ENCODE data around the gene PSMF1. TPM values are rescaled to one million over a fixed set of nuclear protein-coding genes. Genes with fewer than 3 reads are reported as not detected.
A peak's percentile ranks its signal among the peaks of the same experiment; 100 is the strongest.

PSMF1 gene
- total and polyA plus RNA-seq, 2 of the 13 experiments (the other 11 are each of a cell fraction or from before 2014, with no cell fraction given), result 82.5 to 86.0 TPM

DNA sequence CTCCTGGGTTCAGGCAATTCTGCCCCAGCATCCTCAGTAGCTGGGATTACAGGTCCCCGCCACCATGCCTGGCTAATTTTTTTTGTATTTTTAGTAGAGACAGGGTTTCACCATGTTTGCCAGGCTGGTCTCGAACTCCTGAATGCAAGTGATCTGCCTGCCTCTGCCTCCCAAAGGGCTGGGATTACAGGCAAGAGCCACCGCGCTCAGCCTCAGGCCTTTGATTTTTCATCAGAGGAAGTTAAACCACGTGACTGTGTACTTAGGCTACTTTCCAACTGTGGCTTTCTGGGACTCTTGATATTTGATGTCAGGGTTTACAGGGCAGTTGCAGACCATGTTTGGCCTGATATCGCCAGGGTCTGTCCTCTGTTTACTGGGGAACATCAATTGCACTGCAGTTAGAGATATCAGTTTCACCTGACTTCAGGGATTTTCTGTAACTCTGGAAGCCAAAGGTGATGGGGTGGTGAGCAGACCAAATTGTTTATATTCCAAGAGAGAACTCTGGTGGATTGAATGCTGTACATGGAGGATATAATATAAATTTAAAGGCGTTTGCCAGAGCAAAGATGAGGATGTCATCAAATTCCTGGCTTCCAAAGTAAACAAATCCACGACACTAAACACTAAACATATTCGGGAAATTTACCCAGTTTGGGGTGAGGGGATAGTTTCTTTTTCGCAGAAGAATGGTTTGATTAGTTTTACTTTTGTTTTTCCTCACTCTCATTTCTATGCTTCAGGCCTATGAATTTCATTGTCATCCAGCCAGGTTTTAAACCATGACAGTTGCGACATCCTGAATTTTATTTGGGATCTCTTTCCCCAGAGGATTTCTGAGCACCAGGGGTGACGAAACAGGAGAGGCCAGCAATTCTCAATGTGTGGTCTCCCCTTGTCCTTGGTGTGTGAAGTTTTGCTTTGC, 4.2 kb downstream of the PSMF1 start:
- Histone ChIP-seq H3K4me2 (ENCODE audit: low read depth, low read length) (peak overlapping the region; percentile 98), H3K9me3 (ENCODE audit: low read length) (no peaks in the 10 kb centered on the region), H3K4me1 (ENCODE audit: insufficient read depth, low read length) (peaks cover 61% of the 10 kb centered on the region), H2AFZ (ENCODE audit: low read length) (no peak overlapping the region), H3K9ac (ENCODE audit: insufficient read depth, low read depth, low read length) (peak overlapping the region; percentile 95), H4K20me1 (ENCODE audit: insufficient read depth, low read length) (peaks cover 32% of the 10 kb centered on the region), H3K27ac (ENCODE audit: extremely low read length, insufficient read depth, low read length) (peak overlapping the region; percentile 73), H3K4me3 (replicated peaks in 1 of 3; ENCODE audit: insufficient read depth in 1 of 3, low read depth in 2 of 3, low read length in 3 of 3) (peak overlapping the region; percentile 16 to 36 (median 34); a peak in 4 of 6 replicates), H3K27me3 (ENCODE audit: control insufficient read depth in 1 of 2, insufficient read depth in 2 of 2, low read length in 2 of 2) (no peaks in the 10 kb centered on the region; a peak in 1 of 5 replicates), H3K36me3 (replicated peaks in 1 of 2; ENCODE audit: control insufficient read depth in 1 of 2, insufficient read depth in 2 of 2, low read length in 2 of 2) (peaks cover 24 to 56% of the 10 kb centered on the region in 2 experiments), H3K79me2 (ENCODE audit: insufficient read depth, low read length) (peaks cover 67% of the 10 kb centered on the region)
- CTCF ChIA-PET (ENCODE audit: low intra/inter-chr PET ratio, low total read pairs), result no interaction called here
- peak; percentile 73 for ATAC-seq
- in situ Hi-C loops (cut with HindIII; ENCODE audit: extremely low pct_ligation_motif_present, low pct_unique_long_range_greater_than_20kb) (no loop called here), intact Hi-C loops (cut with micrococcal nuclease; ENCODE audit: unreplicated experiment) (loop anchor here (2.0 to 5.0 kb wide), 2 partner anchors 90 to 105 kb away; partner anchors contain the start of gene RAD21L1)
- FAIRE-seq, result peak; percentile 92
- no TSS peak for BruUV-seq (replicated peaks)
- 22% methylated on average over 12 of the region's 12 CpGs for WGBS (ENCODE audit: low lambda C conversion rate)
- POLR2A ChIA-PET, result interaction anchor here (0.7 kb wide), 1 partner anchor 146 kb away, joined by 5 read pairs; no protein-coding TSS in a partner anchor
- DNase-seq (ENCODE audit: low spot score), result peak; percentile 99
- no peak for TF ChIP-seq ZBTB7A (CRISPR knock-in tag; IDR thresholded peaks at IDR 0.05)
- TF ChIP-seq XRCC5 (optimal IDR thresholded peaks at IDR 0.05; ENCODE audit: low read length), result peak; percentile 36
- TF ChIP-seq ZNF709 (CRISPR knock-in tag; IDR thresholded peaks at IDR 0.05), result peak; percentile 66; the same call in 1 of the 2 replicates
- TF ChIP-seq, protein P1, sequence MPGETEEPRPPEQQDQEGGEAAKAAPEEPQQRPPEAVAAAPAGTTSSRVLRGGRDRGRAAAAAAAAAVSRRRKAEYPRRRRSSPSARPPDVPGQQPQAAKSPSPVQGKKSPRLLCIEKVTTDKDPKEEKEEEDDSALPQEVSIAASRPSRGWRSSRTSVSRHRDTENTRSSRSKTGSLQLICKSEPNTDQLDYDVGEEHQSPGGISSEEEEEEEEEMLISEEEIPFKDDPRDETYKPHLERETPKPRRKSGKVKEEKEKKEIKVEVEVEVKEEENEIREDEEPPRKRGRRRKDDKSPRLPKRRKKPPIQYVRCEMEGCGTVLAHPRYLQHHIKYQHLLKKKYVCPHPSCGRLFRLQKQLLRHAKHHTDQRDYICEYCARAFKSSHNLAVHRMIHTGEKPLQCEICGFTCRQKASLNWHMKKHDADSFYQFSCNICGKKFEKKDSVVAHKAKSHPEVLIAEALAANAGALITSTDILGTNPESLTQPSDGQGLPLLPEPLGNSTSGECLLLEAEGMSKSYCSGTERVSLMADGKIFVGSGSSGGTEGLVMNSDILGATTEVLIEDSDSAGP (CRISPR knock-in tag; IDR thresholded peaks at IDR 0.05; ENCODE audit: borderline replicate concordance), result peak; percentile 49; the same call in 1 of the 2 replicates
- TF ChIP-seq REPIN1 (CRISPR knock-in tag; IDR thresholded peaks at IDR 0.05; ENCODE audit: borderline replicate concordance, low read depth), result peak; percentile 75; the same call in 1 of the 2 replicates
- TF ChIP-seq ZNF781 (CRISPR knock-in tag; IDR thresholded peaks at IDR 0.05; ENCODE audit: borderline replicate concordance, not compliant biosample characterization), result peak; percentile 51
- TF ChIP-seq ISL2 (CRISPR knock-in tag; IDR thresholded peaks at IDR 0.05), result peak; percentile 89
- peak; percentile 59; the same call in 1 of the 2 replicates for TF ChIP-seq ZBTB42 (CRISPR knock-in tag; IDR thresholded peaks at IDR 0.05)
- peak; percentile 96 for TF ChIP-seq HDAC2 (CRISPR knock-in tag; IDR thresholded peaks at IDR 0.05)
- TF ChIP-seq, protein P2, sequence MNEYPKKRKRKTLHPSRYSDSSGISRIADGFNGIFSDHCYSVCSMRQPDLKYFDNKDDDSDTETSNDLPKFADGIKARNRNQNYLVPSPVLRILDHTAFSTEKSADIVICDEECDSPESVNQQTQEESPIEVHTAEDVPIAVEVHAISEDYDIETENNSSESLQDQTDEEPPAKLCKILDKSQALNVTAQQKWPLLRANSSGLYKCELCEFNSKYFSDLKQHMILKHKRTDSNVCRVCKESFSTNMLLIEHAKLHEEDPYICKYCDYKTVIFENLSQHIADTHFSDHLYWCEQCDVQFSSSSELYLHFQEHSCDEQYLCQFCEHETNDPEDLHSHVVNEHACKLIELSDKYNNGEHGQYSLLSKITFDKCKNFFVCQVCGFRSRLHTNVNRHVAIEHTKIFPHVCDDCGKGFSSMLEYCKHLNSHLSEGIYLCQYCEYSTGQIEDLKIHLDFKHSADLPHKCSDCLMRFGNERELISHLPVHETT (CRISPR knock-in tag; conservative IDR thresholded peaks at IDR 0.05), result 0 out of 2 replicates have a peak, but pooled peaks have one; percentile 24
- peak; percentile 92 for TF ChIP-seq ZNF501 (CRISPR knock-in tag; IDR thresholded peaks at IDR 0.05)
- TF ChIP-seq, protein P3, sequence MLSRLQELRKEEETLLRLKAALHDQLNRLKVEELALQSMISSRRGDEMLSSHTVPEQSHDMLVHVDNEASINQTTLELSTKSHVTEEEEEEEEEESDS (CRISPR knock-in tag; IDR thresholded peaks at IDR 0.05; ENCODE audit: borderline replicate concordance), result no peak
- TF ChIP-seq KDM2A (CRISPR knock-in tag; IDR thresholded peaks at IDR 0.05; ENCODE audit: borderline replicate concordance, low read depth), result 0 out of 2 replicates have a peak, but pooled peaks have one; percentile 18
- no peak for TF ChIP-seq ZNF768 (CRISPR knock-in tag; IDR thresholded peaks at IDR 0.05)
- peak; percentile 63 for TF ChIP-seq ZNF567 (CRISPR knock-in tag; IDR thresholded peaks at IDR 0.05; ENCODE audit: borderline replicate concordance)
- peak; percentile 95 for TF ChIP-seq ZNF431 (CRISPR knock-in tag; IDR thresholded peaks at IDR 0.05; ENCODE audit: borderline replicate concordance, low read depth)
- TF ChIP-seq ZNF614 (CRISPR knock-in tag; IDR thresholded peaks at IDR 0.05; ENCODE audit: borderline replicate concordance), result peak; percentile 86
- TF ChIP-seq, protein P4, sequence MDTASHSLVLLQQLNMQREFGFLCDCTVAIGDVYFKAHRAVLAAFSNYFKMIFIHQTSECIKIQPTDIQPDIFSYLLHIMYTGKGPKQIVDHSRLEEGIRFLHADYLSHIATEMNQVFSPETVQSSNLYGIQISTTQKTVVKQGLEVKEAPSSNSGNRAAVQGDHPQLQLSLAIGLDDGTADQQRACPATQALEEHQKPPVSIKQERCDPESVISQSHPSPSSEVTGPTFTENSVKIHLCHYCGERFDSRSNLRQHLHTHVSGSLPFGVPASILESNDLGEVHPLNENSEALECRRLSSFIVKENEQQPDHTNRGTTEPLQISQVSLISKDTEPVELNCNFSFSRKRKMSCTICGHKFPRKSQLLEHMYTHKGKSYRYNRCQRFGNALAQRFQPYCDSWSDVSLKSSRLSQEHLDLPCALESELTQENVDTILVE (CRISPR knock-in tag; IDR thresholded peaks at IDR 0.05), result peak; percentile 51; the same call in 1 of the 2 replicates
